Kidney (tissue), 14 donors: ENCODE data around the gene PPM1H. TPM values are rescaled to one million over a fixed set of nuclear protein-coding genes. Genes with fewer than 3 reads are reported as not detected.

Experiments
- DNase-seq, 5 donors: peaks; one replicate each; pipeline ENCODE4 v3.0.0-alpha.2; 2013 to 2020
- FAIRE-seq: peaks from 2 replicates; lab custom pipeline; 2012; peaks lifted over from hg19 to GRCh38; lab: Jason Lieb, UNC
- H3K27ac ChIP-seq, 2 donors: one replicate each; pipeline ENCODE4 v1.7.0; 2013; ENCODE audit warnings: low read depth in 2 of 2, low read length in 2 of 2, inconsistent platforms in 1 of 2
- H3K27me3 ChIP-seq: one replicate; pipeline ENCODE4 v1.7.1; 2013; ENCODE audit warnings: low read length, inconsistent platforms; ENCODE audit not compliant: control insufficient read depth, insufficient read depth
- H3K36me3 ChIP-seq, 3 donors: one replicate each; pipeline versions ENCODE4 v1.7.0 to v1.7.1; 2013; ENCODE audit warnings: low read length in 3 of 3, control low read depth in 1 of 3, inconsistent platforms in 1 of 3; ENCODE audit not compliant: insufficient read depth in 3 of 3, control insufficient read depth in 2 of 3
- H3K4me1 ChIP-seq, 3 donors: one replicate each; pipeline versions ENCODE4 v1.7.0 to v1.7.1; 2013; ENCODE audit warnings: low read length in 3 of 3, inconsistent platforms in 1 of 3, low read depth in 1 of 3; ENCODE audit not compliant: control insufficient read depth in 2 of 3, insufficient read depth in 2 of 3
- H3K4me3 ChIP-seq, 3 donors: one replicate each; pipeline versions ENCODE4 v1.7.0 to v1.8.1; 2013; ENCODE audit warnings: low read length in 3 of 3, control low read depth in 1 of 3, inconsistent platforms in 1 of 3
- H3K9ac ChIP-seq, 3 donors: one replicate each; pipeline versions ENCODE4 v1.7.0 to v1.7.1; 2013; ENCODE audit warnings: low read length in 3 of 3, control low read depth in 1 of 3, inconsistent platforms in 1 of 3
- H3K9me3 ChIP-seq, 3 donors: one replicate each; pipeline versions ENCODE4 v1.7.0 to v1.7.1; 2013; ENCODE audit warnings: low read length in 3 of 3, control low read depth in 1 of 3, inconsistent platforms in 1 of 3; ENCODE audit not compliant: control insufficient read depth in 2 of 3, insufficient read depth in 1 of 3
- intact Hi-C: fragments of 100-400 bp; cut with DNase I; formaldehyde crosslinking; loops from one replicate; pipeline ENCODE4 v1.11.1; 2022
- polyA plus RNA-seq: library from polyadenylated mRNA; stranded (reverse); fragments of 350-450 nt; fragmentation: Illumina TruSeq; extraction: RNeasy Lipid Tissue Mini Kit (QIAGEN cat#74804); gene quantifications from one replicate; pipeline ENCODE4 v1.2.3, GENCODE V29; 2014; ENCODE audit warnings: low read depth, low replicate concordance; ENCODE audit not compliant: insufficient read depth
- total RNA-seq: library from RNA; stranded (reverse); fragmentation: NEBNext Ultra II Directional; extraction: Animal tissue kit (Norgen Biotek cat#: 25700); gene quantifications from one replicate; pipeline ENCODE4 v1.2.1, GENCODE V29; 2021
- TF ChIP-seq, protein P1 (sequence below): IDR thresholded peaks from 3 replicates; pipeline ENCODE4 v1.5.1; 2012; ENCODE audit warnings: mild to moderate bottlenecking, moderate library complexity, borderline replicate concordance; ENCODE audit not compliant: insufficient read depth; ENCODE audit errors: extremely low read depth
- donor health status: control.
- donor health status: control.
- donor health status: control.
- donor health status: control.
- donor health status: control.
- donor health status: DM: yes; HTN: yes; CAD: no.
- donor health status: Normal renal cell carcinoma (clear cell type).

The PPM1H gene
- total and polyA plus RNA-seq, 2 donors from 2014 or later: 8.7 to 25.0 TPM

DNA sequence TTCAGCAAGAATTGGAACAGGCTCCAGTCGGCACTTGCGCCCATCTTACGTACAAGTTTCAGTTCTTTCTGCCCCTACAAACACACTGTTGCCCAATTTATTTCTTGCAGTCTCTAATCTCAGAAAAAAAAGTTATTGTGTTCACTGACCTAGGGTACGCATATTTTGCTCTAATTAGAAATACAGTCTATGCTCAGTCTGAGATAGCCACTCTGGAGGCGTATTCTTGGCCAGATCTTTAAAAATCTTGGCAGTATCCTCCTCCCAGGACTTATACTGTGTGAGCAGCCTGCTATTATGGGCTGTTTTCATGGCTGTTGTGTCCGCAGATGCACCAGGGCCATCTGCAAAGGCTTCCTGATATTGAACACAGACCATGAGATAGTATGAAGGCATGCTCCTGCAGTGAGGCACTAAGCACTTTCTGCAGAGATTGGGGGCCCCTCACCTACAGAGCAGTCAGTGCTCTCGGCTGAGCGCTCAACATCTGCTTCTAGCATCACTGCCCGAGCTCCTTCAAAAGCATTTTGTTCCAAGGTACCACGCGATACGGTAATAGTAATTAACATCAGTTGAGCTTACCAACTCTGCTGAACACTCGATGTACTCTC is 57.9 kb downstream of the PPM1H start:
- intact Hi-C loops: no loop called here
- Histone ChIP-seq H3K27me3 (no peaks in the 10 kb centered on the region), H3K4me3 (no peak overlapping the region), H3K36me3 (no peaks in the 10 kb centered on the region), H3K27ac (no peak overlapping the region), H3K9me3 (no peaks in the 10 kb centered on the region), H3K4me1 (no peaks in the 10 kb centered on the region), H3K9ac (no peak overlapping the region)
- TF ChIP-seq, protein P1, sequence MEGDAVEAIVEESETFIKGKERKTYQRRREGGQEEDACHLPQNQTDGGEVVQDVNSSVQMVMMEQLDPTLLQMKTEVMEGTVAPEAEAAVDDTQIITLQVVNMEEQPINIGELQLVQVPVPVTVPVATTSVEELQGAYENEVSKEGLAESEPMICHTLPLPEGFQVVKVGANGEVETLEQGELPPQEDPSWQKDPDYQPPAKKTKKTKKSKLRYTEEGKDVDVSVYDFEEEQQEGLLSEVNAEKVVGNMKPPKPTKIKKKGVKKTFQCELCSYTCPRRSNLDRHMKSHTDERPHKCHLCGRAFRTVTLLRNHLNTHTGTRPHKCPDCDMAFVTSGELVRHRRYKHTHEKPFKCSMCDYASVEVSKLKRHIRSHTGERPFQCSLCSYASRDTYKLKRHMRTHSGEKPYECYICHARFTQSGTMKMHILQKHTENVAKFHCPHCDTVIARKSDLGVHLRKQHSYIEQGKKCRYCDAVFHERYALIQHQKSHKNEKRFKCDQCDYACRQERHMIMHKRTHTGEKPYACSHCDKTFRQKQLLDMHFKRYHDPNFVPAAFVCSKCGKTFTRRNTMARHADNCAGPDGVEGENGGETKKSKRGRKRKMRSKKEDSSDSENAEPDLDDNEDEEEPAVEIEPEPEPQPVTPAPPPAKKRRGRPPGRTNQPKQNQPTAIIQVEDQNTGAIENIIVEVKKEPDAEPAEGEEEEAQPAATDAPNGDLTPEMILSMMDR: no peak
- FAIRE-seq: no peak
- DNase-seq: no peak

DNA sequence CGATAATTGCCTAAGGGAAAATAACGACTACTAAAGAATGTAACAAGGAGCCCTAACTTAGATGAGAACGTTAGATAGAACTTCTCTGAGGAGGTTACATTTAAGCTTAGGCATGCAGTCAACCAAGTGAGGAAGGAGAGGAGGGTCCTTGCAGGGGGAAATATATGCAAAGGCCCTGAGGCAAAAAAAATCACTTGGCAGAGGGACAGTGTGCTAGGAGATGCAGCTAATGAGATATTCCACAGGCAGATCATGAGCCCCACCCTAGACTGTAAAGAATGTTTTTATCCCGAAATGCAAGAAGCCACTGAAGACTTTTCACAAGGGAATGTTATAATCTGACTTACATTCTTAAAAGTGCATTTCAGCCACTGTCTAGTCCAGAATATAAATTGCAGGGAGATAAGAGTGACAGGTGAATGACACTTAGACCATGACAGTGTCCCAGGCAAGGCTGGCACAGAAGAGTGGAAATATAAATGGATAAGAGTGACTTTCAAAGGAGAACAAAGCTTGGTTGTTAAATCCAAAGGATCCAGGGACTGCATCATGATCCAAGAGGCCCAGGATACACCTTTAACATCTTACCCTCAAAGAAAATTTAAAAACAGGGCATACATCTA is 61.0 kb downstream of the PPM1H start:
- FAIRE-seq: no peak
- intact Hi-C loops: no loop called here
- TF ChIP-seq, protein P1: no peak
- H3K27ac ChIP-seq: no peak overlapping the region
- H3K9ac ChIP-seq: no peak overlapping the region
- H3K9me3 ChIP-seq: no peaks in the 10 kb centered on the region
- H3K4me1 ChIP-seq: no peaks in the 10 kb centered on the region
- DNase-seq: no peak
- H3K36me3 ChIP-seq: no peaks in the 10 kb centered on the region
- no peak overlapping the region for H3K4me3 ChIP-seq
- H3K27me3 ChIP-seq: no peaks in the 10 kb centered on the region

DNA sequence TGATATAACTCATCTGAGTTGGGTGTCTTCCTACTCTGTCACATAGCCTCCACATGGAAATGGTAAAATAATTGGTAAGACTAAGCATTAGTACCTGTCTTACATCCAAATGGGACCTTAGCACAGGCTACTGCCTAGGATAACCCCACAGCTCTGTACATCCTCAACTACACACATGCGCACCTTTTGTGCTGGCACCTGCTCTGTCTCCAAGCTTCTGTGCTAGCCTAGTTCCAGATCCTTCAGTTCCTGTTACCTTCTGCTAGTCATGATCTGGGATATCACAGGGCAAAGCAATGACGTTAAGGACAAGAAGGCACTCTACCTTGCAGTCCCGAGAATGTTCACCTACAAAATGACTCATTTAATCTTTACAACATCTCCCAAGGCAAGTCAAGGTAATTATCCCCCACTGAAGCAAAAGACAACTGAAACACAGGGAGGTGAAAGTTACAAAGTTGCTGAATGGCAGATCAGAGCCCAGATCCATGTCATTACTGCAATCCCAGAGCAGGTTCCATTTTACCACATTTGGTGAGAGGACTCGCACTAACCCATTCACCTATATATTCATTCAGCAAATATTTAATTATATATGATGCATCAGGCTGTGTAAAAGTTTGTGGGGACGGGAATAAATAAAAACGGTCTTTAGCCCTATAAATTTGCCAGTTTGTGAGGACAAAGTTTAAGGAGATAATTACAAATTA is 61.7 kb downstream of the PPM1H start:
- no peaks in the 10 kb centered on the region for H3K4me1 ChIP-seq
- no peak for DNase-seq
- no peak overlapping the region for H3K9ac ChIP-seq
- intact Hi-C loops: no loop called here
- H3K36me3 ChIP-seq: no peaks in the 10 kb centered on the region
- H3K9me3 ChIP-seq: no peaks in the 10 kb centered on the region
- TF ChIP-seq, protein P1: no peak
- FAIRE-seq: no peak
- H3K27me3 ChIP-seq: no peaks in the 10 kb centered on the region
- no peak overlapping the region for H3K27ac ChIP-seq
- H3K4me3 ChIP-seq: no peak overlapping the region
